ENCODE results near the gene DOCK1. TPM values are rescaled to one million over a fixed set of nuclear protein-coding genes. Genes with fewer than 3 reads are reported as not detected.

The DOCK1 gene
- polyA plus RNA-seq, 1 donor from 2014 or later = 2.7 TPM

GRCh38 chr10:127303746-127304145 is 398.5 kb downstream of the DOCK1 start:
- Histone ChIP-seq H3K9me2 (ENCODE audit: insufficient read depth, low read length) (no peaks in the 10 kb centered on the region), H3K27ac (ENCODE audit: low read length) (no peak overlapping the region), H3F3A (ENCODE audit: insufficient read depth, low read length, poor library complexity, severe bottlenecking) (no peaks in the 10 kb centered on the region), H3K9me3 (ENCODE audit: low read length) (no peaks in the 10 kb centered on the region), H3K4me3 (ENCODE audit: low read length) (no peak overlapping the region), H3K36me3 (ENCODE audit: insufficient read depth, low read length) (no peaks in the 10 kb centered on the region), H4K20me1 (ENCODE audit: insufficient read depth) (no peaks in the 10 kb centered on the region), H3K27me3 (ENCODE audit: insufficient read depth, low read depth, low read length) (no peaks in the 10 kb centered on the region), H2AFZ (ENCODE audit: low read depth, low read length) (no peak overlapping the region), H3K9ac (ENCODE audit: low read length) (no peak overlapping the region), H3K4me2 (ENCODE audit: low read length) (no peak overlapping the region), H3K79me2 (replicated peaks; ENCODE audit: insufficient read depth, low read length) (no peaks in the 10 kb centered on the region)
- TF ChIP-seq SMC3 (conservative IDR thresholded peaks at IDR 0.05; ENCODE audit: poor library complexity) (no peak), CTCF (IDR thresholded peaks at IDR 0.05; ENCODE audit: poor library complexity, severe bottlenecking) (no peak), TAF1 (IDR thresholded peaks at IDR 0.05; ENCODE audit: low read depth) (no peak), EZH2 (IDR thresholded peaks at IDR 0.05; ENCODE audit: borderline replicate concordance, insufficient read depth, low read length, poor library complexity, severe bottlenecking) (no peak), POLR2AphosphoS5 (IDR thresholded peaks at IDR 0.05) (no peak), RAD21 (conservative IDR thresholded peaks at IDR 0.05) (no peak), EP300 (conservative IDR thresholded peaks at IDR 0.05; ENCODE audit: poor library complexity, severe bottlenecking) (no peak), REST (IDR thresholded peaks at IDR 0.05; ENCODE audit: borderline replicate concordance) (no peak), MXI1 (conservative IDR thresholded peaks at IDR 0.05; ENCODE audit: poor library complexity, severe bottlenecking) (no peak)

GRCh38 chr10:127306479-127306878 is 401.3 kb downstream of the DOCK1 start:
- Histone ChIP-seq H3K9ac (ENCODE audit: low read length) (no peak overlapping the region), H3K4me3 (ENCODE audit: low read length) (no peak overlapping the region), H3K27ac (ENCODE audit: low read length) (no peak overlapping the region), H3K9me3 (ENCODE audit: low read length) (no peaks in the 10 kb centered on the region), H2AFZ (ENCODE audit: low read depth, low read length) (no peak overlapping the region), H3K79me2 (replicated peaks; ENCODE audit: insufficient read depth, low read length) (no peaks in the 10 kb centered on the region), H3K36me3 (ENCODE audit: insufficient read depth, low read length) (no peaks in the 10 kb centered on the region), H3K9me2 (ENCODE audit: insufficient read depth, low read length) (no peaks in the 10 kb centered on the region), H3F3A (ENCODE audit: insufficient read depth, low read length, poor library complexity, severe bottlenecking) (no peaks in the 10 kb centered on the region), H3K4me2 (ENCODE audit: low read length) (no peak overlapping the region), H3K27me3 (ENCODE audit: insufficient read depth, low read depth, low read length) (no peaks in the 10 kb centered on the region), H4K20me1 (ENCODE audit: insufficient read depth) (no peaks in the 10 kb centered on the region)
- TF ChIP-seq POLR2AphosphoS5 (IDR thresholded peaks at IDR 0.05) (no peak), REST (IDR thresholded peaks at IDR 0.05; ENCODE audit: borderline replicate concordance) (no peak), MXI1 (conservative IDR thresholded peaks at IDR 0.05; ENCODE audit: poor library complexity, severe bottlenecking) (no peak), TAF1 (IDR thresholded peaks at IDR 0.05; ENCODE audit: low read depth) (no peak), SMC3 (conservative IDR thresholded peaks at IDR 0.05; ENCODE audit: poor library complexity) (no peak), CTCF (IDR thresholded peaks at IDR 0.05; ENCODE audit: poor library complexity, severe bottlenecking) (no peak), RAD21 (conservative IDR thresholded peaks at IDR 0.05) (no peak), EP300 (conservative IDR thresholded peaks at IDR 0.05; ENCODE audit: poor library complexity, severe bottlenecking) (no peak)

All from neural cell (in vitro differentiated cells).